Gastroesophageal sphincter (tissue), 4 donors: ENCODE results near the gene OVAAL. TPM values are rescaled to one million over a fixed set of nuclear protein-coding genes. Genes with fewer than 3 reads are reported as not detected.

Experiments
- ATAC-seq: fragments of 150-250 bp; one replicate; pipeline ENCODE4 v1.9.1; 2016; ENCODE audit warnings: mild to moderate bottlenecking, moderate library complexity
- H3K27ac ChIP-seq, 4 donors: fragments of 200-600 bp; sonication (generic) in 3 of 4; 1 replicate in 3 of 4; 2 replicates in 1 of 4; pipeline ENCODE4 v1.5.1; 2016 to 2019
- H3K27me3 ChIP-seq: fragments of 200-600 bp; sonication (generic); one replicate; pipeline ENCODE4 v1.5.1; 2019
- H3K36me3 ChIP-seq, 2 donors: fragments of 200-600 bp; sonication (generic); one replicate each; pipeline ENCODE4 v1.5.1; 2019; ENCODE audit warnings: control low read depth in 1 of 2
- H3K4me1 ChIP-seq, 3 donors: fragments of 200-600 bp; sonication (generic); 1 replicate in 2 of 3; 2 replicates in 1 of 3; pipeline ENCODE4 v1.5.1; 2016 to 2019; ENCODE audit warnings: control low read depth in 2 of 3
- H3K4me3 ChIP-seq, 2 donors: fragments of 200-600 bp; sonication (generic); one replicate each; pipeline ENCODE4 v1.5.1; 2019; ENCODE audit warnings: mild to moderate bottlenecking in 1 of 2, moderate library complexity in 1 of 2
- H3K9me3 ChIP-seq, 3 donors: fragments of 200-600 bp; sonication (generic); one replicate each; pipeline ENCODE4 v1.5.1; 2017 to 2019; ENCODE audit warnings: control low read depth in 2 of 3
- CTCF ChIP-seq, 4 experiments: fragments of 200-600 bp in 2 of 4; fragments of 450-650 bp in 2 of 4; sonication (generic) in 1 of 4; IDR thresholded peaks; one replicate each; pipeline ENCODE4 v1.5.1; 2017 to 2019; ENCODE audit warnings: antibody characterized with exemption in 4 of 4, mild to moderate bottlenecking in 2 of 4, moderate library complexity in 2 of 4
- EP300 ChIP-seq: sonication (generic); formaldehyde crosslinking; IDR thresholded peaks from one replicate; pipeline ENCODE4 v1.6.1; 2017; ENCODE audit warnings: antibody characterized with exemption, mild to moderate bottlenecking
- POLR2A ChIP-seq, 2 donors: fragments of 450-650 bp; IDR thresholded peaks; one replicate each; pipeline ENCODE4 v1.6.1; 2017; ENCODE audit warnings: antibody characterized with exemption in 2 of 2, mild to moderate bottlenecking in 2 of 2, moderate library complexity in 1 of 2
- POLR2AphosphoS5 ChIP-seq: sonication (generic); formaldehyde crosslinking; IDR thresholded peaks from one replicate; pipeline ENCODE4 v1.6.1; 2017; ENCODE audit warnings: antibody characterized with exemption
- WGBS, 2 donors: methylation state at CpG; one replicate each; pipeline ENCODE4 v1.1.5; 2018; ENCODE audit warnings: low coverage in 1 of 2; 5-methylcytosine and 5-hydroxymethylcytosine counted together
- total RNA-seq, 4 donors: library from RNA; depleted of rRNA; stranded (reverse); fragments of >200 nt; gene quantifications; one replicate each; pipeline ENCODE4 v1.1.0, GENCODE V29; 2016

OVAAL gene
- total RNA-seq, 4 donors from 2014 or later = not detected

- Histone ChIP-seq H3K4me1 (peaks cover 0 to 7% (median 0%) of the 10 kb centered on the region in 3 donors), H3K36me3 (no peaks in the 10 kb centered on the region), H3K4me3 (no peak overlapping the region), H3K27me3 (no peaks in the 10 kb centered on the region), H3K27ac (no peak overlapping the region), H3K9me3 (no peaks in the 10 kb centered on the region)
- TF ChIP-seq POLR2A (IDR thresholded peaks at IDR 0.05) (no peak), EP300 (no peak), POLR2AphosphoS5 (no peak), CTCF (IDR thresholded peaks at IDR 0.05) (no peak)
- no peak for ATAC-seq
- 74 to 85% methylated on average over 2 to 5 of the region's 5 CpGs for WGBS, 2 donors
These were observed 25.9 kb upstream of the OVAAL start for GRCh38 chr1:180532854-180533253.

DNA sequence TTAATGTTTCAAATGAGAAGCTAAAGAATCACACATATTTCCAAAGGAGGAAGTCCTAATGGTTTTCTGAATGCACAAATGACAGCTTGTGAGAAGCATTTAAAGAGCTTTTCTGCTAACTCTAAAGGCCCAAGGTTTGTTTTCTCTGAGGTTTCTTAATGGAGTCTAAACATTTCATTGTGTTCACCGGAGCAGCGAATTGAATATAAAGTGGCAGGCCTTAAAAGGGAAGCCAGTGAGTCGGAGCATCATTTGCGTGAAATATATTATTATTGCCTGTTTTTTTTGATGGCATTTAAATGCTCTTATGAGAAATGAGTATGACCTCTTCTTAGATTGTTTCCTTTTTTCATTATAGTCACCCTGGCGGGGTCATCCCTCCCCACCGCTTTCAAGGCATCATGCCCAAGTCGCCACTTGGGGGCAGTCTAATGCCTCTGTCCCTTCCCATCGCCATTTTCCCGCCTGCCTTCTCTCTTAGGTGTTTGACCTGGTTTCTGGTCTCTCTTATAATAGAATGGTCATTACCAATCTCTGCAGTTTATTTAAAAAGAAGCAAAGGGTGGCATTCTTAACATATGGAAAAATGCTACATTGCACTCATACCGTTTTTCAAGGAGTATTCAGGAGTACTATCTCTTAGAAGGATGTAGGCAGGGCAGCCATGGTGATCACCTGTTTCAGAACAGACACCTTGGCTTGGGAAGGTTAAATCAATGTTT, 25.3 kb upstream of the OVAAL start:
- Histone ChIP-seq H3K27me3 (no peaks in the 10 kb centered on the region), H3K4me3 (no peak overlapping the region), H3K9me3 (no peaks in the 10 kb centered on the region), H3K36me3 (no peaks in the 10 kb centered on the region), H3K27ac (no peak overlapping the region), H3K4me1 (peaks cover 0 to 7% (median 0%) of the 10 kb centered on the region in 3 donors)
- peak; percentile 68 to 83 (median 71) for TF ChIP-seq CTCF (IDR thresholded peaks at IDR 0.05)
- no peak for TF ChIP-seq POLR2A (IDR thresholded peaks at IDR 0.05)
- 45 to 57% methylated on average over 9 to 10 of the region's 10 CpGs for WGBS, 2 donors
- ATAC-seq = no peak

GRCh38 chr1:180534214-180534613, 24.6 kb upstream of the OVAAL start:
- H3K9me3 ChIP-seq = no peaks in the 10 kb centered on the region
- no peak overlapping the region for H3K27ac ChIP-seq
- H3K4me3 ChIP-seq = no peak overlapping the region
- no peak for ATAC-seq
- no peaks in the 10 kb centered on the region for H3K27me3 ChIP-seq
- no peaks in the 10 kb centered on the region for H3K36me3 ChIP-seq
- TF ChIP-seq EP300 = no peak
- TF ChIP-seq CTCF (IDR thresholded peaks at IDR 0.05) = no peak
- TF ChIP-seq POLR2A (IDR thresholded peaks at IDR 0.05) = no peak
- TF ChIP-seq POLR2AphosphoS5 = no peak
- H3K4me1 ChIP-seq = peaks cover 0 to 7% (median 0%) of the 10 kb centered on the region in 3 donors
- WGBS, 2 donors = 63 to 64% methylated on average over 5 to 7 of the region's 7 CpGs

DNA sequence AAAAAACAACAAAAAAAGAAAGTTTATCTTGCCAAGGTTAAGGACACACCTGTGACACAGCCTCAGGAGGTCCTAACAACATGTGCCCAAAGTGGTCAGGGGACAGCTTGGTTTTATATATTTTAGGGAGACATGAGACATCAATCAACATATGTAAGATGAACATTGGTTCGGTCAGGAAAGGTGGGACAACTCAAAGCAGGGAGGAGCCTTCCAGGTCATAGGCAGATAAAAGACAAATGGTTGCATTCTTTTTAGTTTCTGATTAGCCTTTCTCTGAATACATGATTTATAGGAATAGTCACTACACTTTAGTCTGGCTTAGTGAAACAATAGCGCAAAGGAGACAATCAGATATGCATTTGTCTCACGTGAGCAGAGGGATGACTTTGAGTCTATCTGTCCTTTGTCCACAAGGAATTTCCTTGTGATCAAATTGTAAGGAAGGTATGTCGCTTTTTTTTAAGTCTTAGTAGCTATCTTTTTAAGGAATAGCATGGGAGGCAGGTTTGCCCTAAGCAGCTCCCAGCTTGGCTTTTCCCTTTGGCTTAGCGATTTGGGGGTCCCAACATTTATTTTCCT, 23.3 kb upstream of the OVAAL start:
- ATAC-seq = no peak
- Histone ChIP-seq H3K4me3 (no peak overlapping the region), H3K36me3 (no peaks in the 10 kb centered on the region), H3K9me3 (no peaks in the 10 kb centered on the region), H3K4me1 (peaks cover 0 to 7% (median 0%) of the 10 kb centered on the region in 3 donors), H3K27me3 (no peaks in the 10 kb centered on the region), H3K27ac (no peak overlapping the region)
- 83 to 86% methylated on average over 5 of the region's 5 CpGs for WGBS, 2 donors
- no peak for TF ChIP-seq CTCF (IDR thresholded peaks at IDR 0.05)
- no peak for TF ChIP-seq EP300
- no peak for TF ChIP-seq POLR2AphosphoS5
- TF ChIP-seq POLR2A (IDR thresholded peaks at IDR 0.05) = no peak

DNA sequence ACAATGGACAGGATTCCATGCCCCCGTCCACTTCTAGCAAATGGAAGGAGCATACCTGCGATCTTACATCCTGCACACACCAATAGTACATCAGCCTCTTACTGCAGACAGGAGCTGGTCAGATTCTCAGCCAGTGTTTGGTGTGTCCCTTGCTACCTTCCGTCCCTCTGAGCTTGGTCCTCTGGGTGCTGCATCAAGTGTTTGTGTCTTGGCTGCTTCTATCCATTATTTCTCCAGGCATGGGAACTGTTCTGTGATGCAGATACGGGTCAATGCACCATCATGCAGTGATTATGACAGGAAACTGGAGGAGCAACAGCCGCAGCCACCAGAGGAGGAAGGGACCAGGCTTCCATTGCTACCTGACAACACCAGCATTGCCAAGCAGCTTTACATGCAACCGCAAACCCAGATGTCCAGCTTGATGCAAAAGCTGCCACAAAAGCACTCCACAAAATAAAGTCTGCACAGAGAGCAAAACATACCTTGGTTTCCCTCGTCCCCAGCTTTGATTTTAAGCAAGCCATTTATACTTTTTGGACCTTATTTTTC, 21.9 kb upstream of the OVAAL start:
- H3K36me3 ChIP-seq = no peaks in the 10 kb centered on the region
- ATAC-seq = no peak
- peaks cover 0 to 9% (median 1%) of the 10 kb centered on the region in 3 donors for H3K4me1 ChIP-seq
- H3K27me3 ChIP-seq = no peaks in the 10 kb centered on the region
- TF ChIP-seq EP300 = no peak
- TF ChIP-seq POLR2A (IDR thresholded peaks at IDR 0.05) = no peak
- no peak for TF ChIP-seq CTCF (IDR thresholded peaks at IDR 0.05)
- TF ChIP-seq POLR2AphosphoS5 = no peak
- no peak overlapping the region for H3K4me3 ChIP-seq
- 85 to 91% methylated on average over 4 to 6 of the region's 7 CpGs for WGBS, 2 donors
- H3K9me3 ChIP-seq = no peaks in the 10 kb centered on the region
- no peak overlapping the region for H3K27ac ChIP-seq
